ENCODE results near the gene MMEL1. TPM values are rescaled to one million over a fixed set of nuclear protein-coding genes. Genes with fewer than 3 reads are reported as not detected.

The MMEL1 gene
- total and polyA plus RNA-seq, 2 experiments from 2014 or later, result 0.57 to 0.90 TPM

GRCh38 chr1:2587071-2587859, 45.6 kb downstream of the MMEL1 start:
- Histone ChIP-seq H3K36me3 (ENCODE audit: insufficient read depth) (no peaks in the 10 kb centered on the region), H3K27me3 (ENCODE audit: insufficient read depth) (no peaks in the 10 kb centered on the region), H3K27ac (ENCODE audit: low read depth) (no peak overlapping the region), H3K4me2 (peak overlapping the region; percentile 98), H2AFZ (no peak overlapping the region), H3K4me1 (ENCODE audit: insufficient read depth) (peaks cover 13% of the 10 kb centered on the region), H3K4me3 (peak overlapping the region; percentile 88), H3K79me2 (replicated peaks; ENCODE audit: insufficient read depth) (no peaks in the 10 kb centered on the region), H4K20me1 (replicated peaks; ENCODE audit: insufficient read depth) (no peaks in the 10 kb centered on the region), H3K9me2 (ENCODE audit: insufficient read depth) (no peaks in the 10 kb centered on the region), H3F3A (replicated peaks; ENCODE audit: low read depth) (no peaks in the 10 kb centered on the region)
- TF ChIP-seq CTCF (conservative IDR thresholded peaks at IDR 0.05; ENCODE audit: low read depth in 2 of 2) (no peak), ZNF114 (CRISPR knock-in tag; IDR thresholded peaks at IDR 0.05) (no peak), CREB1 (CRISPR knock-in tag; IDR thresholded peaks at IDR 0.05; ENCODE audit: low read depth) (no peak), ZNF331 (CRISPR knock-in tag; IDR thresholded peaks at IDR 0.05; ENCODE audit: low read depth) (no peak), NANOG (IDR thresholded peaks at IDR 0.05; ENCODE audit: borderline replicate concordance) (no peak)
- H3K4me1 Mint-ChIP-seq, result peaks cover 21% of the 10 kb centered on the region
- DNase-seq (ENCODE audit: low spot score), result peak; percentile 59
- H3K9me3 Mint-ChIP-seq, result peaks cover 11% of the 10 kb centered on the region
- peak; percentile 15 for ATAC-seq
- H3K36me3 Mint-ChIP-seq (ENCODE audit: low read depth), result peaks cover 15% of the 10 kb centered on the region; the same call in 2 of the 3 replicates
- peak overlapping the region; percentile 83 for H3K4me3 Mint-ChIP-seq
- H3K27me3 Mint-ChIP-seq (ENCODE audit: insufficient read depth, low read depth, poor library complexity), result peaks cover 4% of the 10 kb centered on the region
- H3K27ac Mint-ChIP-seq, result no peak overlapping the region

- H3K36me3 ChIP-seq (ENCODE audit: insufficient read depth), result no peaks in the 10 kb centered on the region
- H3K27ac Mint-ChIP-seq, result no peak within 1 kb of the TSS; the same call in 1 of the 2 replicates
- DNase-seq (ENCODE audit: low spot score), result peak; percentile 97
- peak within 1 kb of the TSS; percentile 98 for H3K4me2 ChIP-seq
- H4K20me1 ChIP-seq (replicated peaks; ENCODE audit: insufficient read depth), result no peaks in the 10 kb centered on the region
- H3K4me1 Mint-ChIP-seq, result peaks cover 22% of the 10 kb centered on the region
- H3K27me3 ChIP-seq (ENCODE audit: insufficient read depth), result no peaks in the 10 kb centered on the region
- peaks cover 6% of the 10 kb centered on the region for H3K27me3 Mint-ChIP-seq (ENCODE audit: insufficient read depth, low read depth, poor library complexity)
- H3F3A ChIP-seq (replicated peaks; ENCODE audit: low read depth), result no peaks in the 10 kb centered on the region
- H3K36me3 Mint-ChIP-seq (ENCODE audit: low read depth), result peaks cover 15% of the 10 kb centered on the region; the same call in 2 of the 3 replicates
- peaks cover 6% of the 10 kb centered on the region for H3K9me3 Mint-ChIP-seq
- peaks cover 13% of the 10 kb centered on the region for H3K4me1 ChIP-seq (ENCODE audit: insufficient read depth)
- H3K4me3 ChIP-seq, result peak within 1 kb of the TSS; percentile 88
- H2AFZ ChIP-seq, result no peak within 1 kb of the TSS
- H3K9me2 ChIP-seq (ENCODE audit: insufficient read depth), result no peaks in the 10 kb centered on the region
- TF ChIP-seq JUNB (IDR thresholded peaks at IDR 0.05; ENCODE audit: unreplicated experiment) (no peak), CTCF (conservative IDR thresholded peaks at IDR 0.05; ENCODE audit: low read depth in 2 of 2) (no peak), POLR2AphosphoS5 (IDR thresholded peaks at IDR 0.05; ENCODE audit: low read depth) (peak; percentile 65)
- H3K27ac ChIP-seq (ENCODE audit: low read depth), result peak within 1 kb of the TSS; percentile 88
- peak within 1 kb of the TSS; percentile 83 for H3K4me3 Mint-ChIP-seq
- H3K79me2 ChIP-seq (replicated peaks; ENCODE audit: insufficient read depth), result no peaks in the 10 kb centered on the region
- ATAC-seq, result peak; percentile 81
These were observed 46.4 kb downstream of the MMEL1 start, which contains the start of gene PRXL2B for GRCh38 chr1:2586154-2587070. Gene PRXL2B (plus strand): TSS chr1:2586777. CDS start chr1:2586886, 109 bp downstream.

Measured in GM23338 (cell line).